Hepatocyte (in vitro differentiated cells): ENCODE measurements around the gene CHSY1. TPM values are rescaled to one million over a fixed set of nuclear protein-coding genes. Genes with fewer than 3 reads are reported as not detected.
A peak's percentile ranks its signal among the peaks of the same experiment; 100 is the strongest.
"Not testable (repeated sequence)": the region's sequence is repeated elsewhere in the genome, so short reads cannot be mapped to it uniquely, and the experiment has no call there.

Source experiments
- DNase-seq: peaks from one replicate; pipeline ENCODE4 v3.0.0-alpha.2; 2016; ENCODE audit warnings: low spot score
- H2AFZ ChIP-seq: fragments of 200-600 bp; sonication (generic); 2 replicates; pipeline ENCODE4 v1.6.0; 2016; ENCODE audit warnings: antibody characterized with exemption, mild to moderate bottlenecking
- H3K27ac ChIP-seq: fragments of 200-600 bp; sonication (generic); 2 replicates; pipeline ENCODE4 v1.5.1; 2016; ENCODE audit warnings: mild to moderate bottlenecking
- H3K27me3 ChIP-seq: fragments of 200-600 bp; sonication (generic); 2 replicates; pipeline ENCODE4 v1.6.1; 2016
- H3K36me3 ChIP-seq: fragments of 200-600 bp; sonication (generic); replicated peaks from 2 replicates; pipeline ENCODE4 v1.5.1; 2016; ENCODE audit warnings: low read depth; ENCODE audit not compliant: insufficient read depth
- H3K4me1 ChIP-seq: fragments of 200-600 bp; sonication (generic); 2 replicates; pipeline ENCODE4 v1.5.1; 2016; ENCODE audit warnings: mild to moderate bottlenecking, moderate library complexity; ENCODE audit not compliant: insufficient read depth
- H3K4me2 ChIP-seq: fragments of 200-600 bp; sonication (generic); 2 replicates; pipeline ENCODE4 v1.6.0; 2016
- H3K4me3 ChIP-seq: fragments of 200-600 bp; sonication (generic); 2 replicates; pipeline ENCODE4 v1.5.1; 2016; ENCODE audit warnings: mild to moderate bottlenecking
- H3K79me2 ChIP-seq: fragments of 200-600 bp; sonication (generic); 2 replicates; pipeline ENCODE4 v1.6.0; 2017; ENCODE audit warnings: mild to moderate bottlenecking
- H3K9me2 ChIP-seq: fragments of 200-600 bp; sonication (generic); replicated peaks from 2 replicates; pipeline ENCODE4 v1.6.0; 2017; ENCODE audit warnings: mild to moderate bottlenecking; ENCODE audit not compliant: insufficient read depth
- H3K9me3 ChIP-seq: fragments of 200-600 bp; sonication (generic); 2 replicates; pipeline ENCODE4 v1.5.1; 2016; ENCODE audit warnings: low read depth, mild to moderate bottlenecking
- H4K20me1 ChIP-seq: fragments of 200-600 bp; sonication (generic); 2 replicates; pipeline ENCODE4 v1.6.0; 2016; ENCODE audit warnings: mild to moderate bottlenecking; ENCODE audit not compliant: insufficient read depth, poor library complexity, severe bottlenecking
- CTCF ChIP-seq: fragments of 200-600 bp; sonication (generic); IDR thresholded peaks from 2 replicates; pipeline ENCODE4 v1.5.1; 2016; ENCODE audit warnings: antibody characterized with exemption, mild to moderate bottlenecking; ENCODE audit not compliant: poor library complexity
- EZH2 ChIP-seq: fragments of 200-600 bp; sonication (generic); IDR thresholded peaks from 2 replicates; pipeline ENCODE4 v1.6.1; 2016; ENCODE audit warnings: antibody characterized with exemption, mild to moderate bottlenecking, borderline replicate concordance
- EZH2phosphoT487 ChIP-seq: fragments of 200-600 bp; sonication (generic); IDR thresholded peaks from one replicate; pipeline ENCODE4 v1.6.1; 2018; ENCODE audit warnings: antibody characterized with exemption, mild to moderate bottlenecking, low read depth, moderate library complexity; ENCODE audit not compliant: unreplicated experiment, severe bottlenecking
- WGBS: methylation state at CpG from one replicate; pipeline ENCODE4 v1.1.6; 2016; ENCODE audit warnings: low lambda C conversion rate; ENCODE audit errors: missing lambda C conversion rate; 5-methylcytosine and 5-hydroxymethylcytosine counted together
- polyA plus RNA-seq: library from polyadenylated mRNA; unstranded; fragments of >200 nt; fragmentation: Nextera tagmentation; extraction: Ambion mirVana; gene quantifications from 2 replicates; pipeline ENCODE4 v1.2.1, GENCODE V29; 2016
- total RNA-seq: library from RNA; depleted of rRNA; stranded (reverse); fragments of >200 nt; gene quantifications from 2 replicates; pipeline ENCODE4 v1.2.3, GENCODE V29; 2014

The CHSY1 gene
- total and polyA plus RNA-seq, 2 experiments from 2014 or later: 22.5 to 27.8 TPM

GRCh38 chr15:101127506-101128076 lies 124.3 kb downstream of the CHSY1 start:
- Histone ChIP-seq H4K20me1 (no peaks in the 10 kb centered on the region), H3K9me3 (no peaks in the 10 kb centered on the region), H3K27ac (peak overlapping the region; percentile 95), H3K4me1 (peaks cover 14% of the 10 kb centered on the region), H3K79me2 (no peaks in the 10 kb centered on the region), H2AFZ (no peak overlapping the region), H3K9me2 (no peaks in the 10 kb centered on the region), H3K27me3 (no peaks in the 10 kb centered on the region), H3K36me3 (no peaks in the 10 kb centered on the region), H3K4me2 (peak overlapping the region; percentile 46), H3K4me3 (no peak overlapping the region)
- TF ChIP-seq CTCF: no peak
- TF ChIP-seq EZH2: no peak
- TF ChIP-seq EZH2phosphoT487: no peak
- WGBS: 44% methylated on average over 13 of the region's 13 CpGs
- DNase-seq: peak; percentile 61

- no peaks in the 10 kb centered on the region for H3K36me3 ChIP-seq
Measured at GRCh38 chr15:101126618-101127505, 125.0 kb downstream of the CHSY1 start.

DNA sequence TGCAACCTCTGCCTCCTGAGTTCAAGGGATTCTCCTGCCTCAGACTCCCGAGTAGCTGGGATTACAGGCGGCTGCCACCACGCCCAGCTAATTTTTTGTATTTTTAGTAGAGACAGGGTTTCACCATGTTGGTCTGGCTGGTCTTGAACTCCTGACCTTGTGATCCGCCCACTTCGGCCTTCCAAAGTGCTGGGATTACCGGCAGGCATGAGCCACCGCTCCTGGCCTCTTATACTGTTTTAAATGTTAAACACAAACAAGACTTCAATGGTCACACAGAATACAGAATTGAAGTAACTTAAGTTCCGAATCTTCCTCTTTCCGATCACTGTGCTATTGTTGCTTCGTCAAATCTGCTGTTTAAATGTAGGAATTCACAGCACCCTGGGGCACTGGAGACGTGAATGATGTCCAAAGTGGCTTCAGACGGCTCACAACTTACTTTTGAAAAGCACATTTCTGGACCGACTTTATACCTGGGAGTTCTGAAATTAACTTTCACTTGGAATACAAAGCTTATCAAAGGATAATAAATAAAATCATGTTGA lies 125.9 kb downstream of the CHSY1 start:
- DNase-seq, H3K79me2 ChIP-seq, H3K9me2 ChIP-seq, H4K20me1 ChIP-seq, H3K4me3 ChIP-seq, H3K36me3 ChIP-seq, H3K9me3 ChIP-seq, H2AFZ ChIP-seq, H3K27me3 ChIP-seq, H3K4me2 ChIP-seq: not testable (repeated sequence)
- Histone ChIP-seq H3K4me1 (peaks cover 23% of the 10 kb centered on the region), H3K27ac (peak overlapping the region; percentile 95)
- 64% methylated on average over 13 of the region's 13 CpGs for WGBS

More at GRCh38 chr15:101126618-101127505, 125.0 kb downstream of the CHSY1 start:
- H3K27ac ChIP-seq: peak overlapping the region; percentile 95
- no peaks in the 10 kb centered on the region for H3K9me3 ChIP-seq
- H2AFZ ChIP-seq: no peak overlapping the region
- no peaks in the 10 kb centered on the region for H3K9me2 ChIP-seq
- peak overlapping the region; percentile 46 for H3K4me2 ChIP-seq
- no peak overlapping the region for H3K4me3 ChIP-seq
- 53% methylated on average over 11 of the region's 11 CpGs for WGBS
- H4K20me1 ChIP-seq: no peaks in the 10 kb centered on the region
- no peaks in the 10 kb centered on the region for H3K27me3 ChIP-seq
- no peaks in the 10 kb centered on the region for H3K79me2 ChIP-seq
- H3K4me1 ChIP-seq: peaks cover 15% of the 10 kb centered on the region
- no peak for DNase-seq
- TF ChIP-seq EZH2 (no peak), EZH2phosphoT487 (no peak), CTCF (no peak)

Other genes starting within 250 kb of the CHSY1 start
- 122 and 127 TPM in 2 replicates for gene SELENOS, start 25.4 kb upstream of the CHSY1 start, total RNA-seq
- 158 and 192 TPM in 2 replicates for gene SELENOS, start 25.4 kb upstream of the CHSY1 start, polyA plus RNA-seq
- gene SNRPA1, start 43.2 kb upstream of the CHSY1 start, total RNA-seq: 40.0 and 54.7 TPM in 2 replicates
- gene SNRPA1, start 43.2 kb upstream of the CHSY1 start, polyA plus RNA-seq: 110 and 117 TPM in 2 replicates
- gene PCSK6, start 237.7 kb upstream of the CHSY1 start, total RNA-seq: 40.5 and 52.5 TPM in 2 replicates
- gene PCSK6, start 237.7 kb upstream of the CHSY1 start, polyA plus RNA-seq: 31.7 and 36.0 TPM in 2 replicates